Measurements from ENCODE around the gene MYO5B. TPM values are rescaled to one million over a fixed set of nuclear protein-coding genes. Genes with fewer than 3 reads are reported as not detected.

Gene MYO5B
- total and polyA plus RNA-seq, 2 of the 4 experiments (the other 2 are of a cell fraction) = 0.24 to 0.54 TPM

GRCh38 chr18:49936821-49937220, 258.1 kb downstream of the MYO5B start:
- DNase-seq = no peak
- Histone ChIP-seq H2BK5ac (ENCODE audit: low read depth, low read length, poor library complexity, severe bottlenecking) (no peak overlapping the region), H3K79me1 (ENCODE audit: low read depth in 1 of 2, low read length in 2 of 2) (no peaks in the 10 kb centered on the region), H2BK120ac (ENCODE audit: low read depth, low read length) (no peak overlapping the region), H4K5ac (ENCODE audit: low read depth, low read length) (no peak overlapping the region), H3K4me1 (ENCODE audit: control insufficient read depth, insufficient read depth, low read length) (no peaks in the 10 kb centered on the region), H4K91ac (ENCODE audit: insufficient read depth, low read depth, low read length) (no peak overlapping the region), H2AFZ (replicated peaks; ENCODE audit: low read length, poor library complexity) (no peak overlapping the region), H3K27ac (ENCODE audit: insufficient read depth, low read length) (no peak overlapping the region), H3K9ac (ENCODE audit: low read depth, low read length) (no peak overlapping the region), H2BK20ac (ENCODE audit: low read depth, low read length) (no peak overlapping the region), H2BK15ac (ENCODE audit: low read depth, low read length) (no peak overlapping the region), H3K18ac (ENCODE audit: low read depth, low read length) (no peak overlapping the region), H3K4me2 (ENCODE audit: low read depth, low read length) (no peak overlapping the region), H3K27me3 (ENCODE audit: control insufficient read depth, insufficient read depth, low read length) (no peaks in the 10 kb centered on the region; the same call in 1 of the 2 replicates), H3K14ac (replicated peaks; ENCODE audit: low read depth, low read length) (no peak overlapping the region), H3K9me3 (ENCODE audit: control insufficient read depth, insufficient read depth, low read length) (no peaks in the 10 kb centered on the region), H3K4ac (ENCODE audit: low read depth, low read length) (no peak overlapping the region), H2AK5ac (ENCODE audit: low read depth, low read length) (no peak overlapping the region), H2AK9ac (replicated peaks; ENCODE audit: low read depth, low read length, poor library complexity) (no peak overlapping the region), H3K23ac (ENCODE audit: low read depth, low read length) (no peak overlapping the region), H4K8ac (ENCODE audit: low read depth in 2 of 2, low read length in 2 of 2) (no peak overlapping the region), H3K9me1 (ENCODE audit: insufficient read depth, low read length) (no peaks in the 10 kb centered on the region), H4K20me1 (ENCODE audit: insufficient read depth, low read length) (no peaks in the 10 kb centered on the region), H3K36me3 (ENCODE audit: control insufficient read depth, insufficient read depth, low read length) (no peaks in the 10 kb centered on the region), H3K4me3 (ENCODE audit: insufficient read depth, low read depth, low read length) (no peak overlapping the region), H3K56ac (ENCODE audit: extremely low read depth, insufficient read depth, low read length) (no peak overlapping the region)
- no TSS peak for BruUV-seq (replicated peaks)
- in situ Hi-C loops (cut with MboI; ENCODE audit: low sequenced_read_pairs) = no loop called here
- dilution Hi-C loops (cut with HindIII; ENCODE audit: low sequenced_read_pairs, unreplicated experiment) = no loop called here
- ChIA-PET CTCF (no interaction called here), POLR2A (ENCODE audit: unreplicated experiment) (no interaction called here)
- intact Hi-C loops (cut with micrococcal nuclease) = no loop called here
- WGBS, 2 experiments (ENCODE audit: extremely low coverage in 2 of 2, insufficient read length in 1 of 2) = no CpG with 5 or more reads among the region's 4 CpGs
- no peak for TF ChIP-seq RFX5 (IDR thresholded peaks at IDR 0.05; ENCODE audit: low read depth, low read length)
- no peak for TF ChIP-seq USF2 (IDR thresholded peaks at IDR 0.05; ENCODE audit: low read depth, low read length)
- TF ChIP-seq BHLHE40 (IDR thresholded peaks at IDR 0.05; ENCODE audit: low read depth, low read length) = no peak
- no peak for TF ChIP-seq CTCF (conservative IDR thresholded peaks at IDR 0.05; ENCODE audit: low read depth, low read length)
- ATAC-seq (ENCODE audit: low read depth) = no peak

All from IMR-90 (cell line).